K562 treated with DMSO at 1 percent for 12 hours (cell line): ENCODE results near the gene ASCL2. TPM values are rescaled to one million over a fixed set of nuclear protein-coding genes. Genes with fewer than 3 reads are reported as not detected.

Experiments
- total RNA-seq: library from RNA; unstranded; fragments of 300-600 nt; gene quantifications from 2 replicates; pipeline ENCODE4 v1.2.3, GENCODE V29; 2022; ENCODE audit not compliant: insufficient read depth

ASCL2 gene
- 0.70 and 0.77 TPM in 2 replicates for total RNA-seq

GRCh38 chr11:2270322-2271076 is at the start of gene ASCL2:
ASCL2 (minus strand) TSS chr11:2270588; CDS start chr11:2270332, 256 bp downstream.

GRCh38 chr11:2301631-2302305 is 31.4 kb upstream of the ASCL2 start, which contains the start of the genes C11orf21 and TSPAN32:
C11orf21 (minus strand) TSS chr11:2301918; CDS start chr11:2301808, 110 bp downstream.
TSPAN32 (plus strand) TSS chr11:2302013; CDS start chr11:2302150, 137 bp downstream.

Other genes starting within 250 kb of the ASCL2 start
- not detected in 2 replicates for gene IGF2, start 131.2 kb downstream of the ASCL2 start, total RNA-seq
- not detected in 2 replicates for gene INS, start 109.4 kb downstream of the ASCL2 start, total RNA-seq
- not detected in 2 replicates for gene TH, start 98.8 kb downstream of the ASCL2 start, total RNA-seq
- gene C11orf21, start 31.3 kb upstream of the ASCL2 start, total RNA-seq, result 0.53 TPM in 1 of 2 replicates, not detected in the other
- 0.53 and 1.6 TPM in 2 replicates for gene TSPAN32, start 31.4 kb upstream of the ASCL2 start, total RNA-seq
- 194 TPM in 2 replicates for gene CD81, start 106.7 kb upstream of the ASCL2 start, total RNA-seq
- 29.3 and 56.1 TPM in 2 replicates for gene TSSC4, start 130.2 kb upstream of the ASCL2 start, total RNA-seq
- not detected in 2 replicates for gene TRPM5, start 173.9 kb upstream of the ASCL2 start, total RNA-seq
- gene KCNQ1, start 174.4 kb upstream of the ASCL2 start, total RNA-seq, result not detected in 2 replicates